Loucy (cell line): ENCODE measurements around the gene CMTR2.

Source experiments
- EZH2phosphoT487 ChIP-seq: fragments of 200-600 bp; IDR thresholded peaks from 2 replicates; pipeline ENCODE4 v1.6.1; 2018; ENCODE audit warnings: antibody characterized with exemption, mild to moderate bottlenecking, moderate library complexity, borderline replicate concordance
- TF ChIP-seq, protein P1 (sequence below): fragments of 200-600 bp; sonication (generic); conservative IDR thresholded peaks from 2 replicates; pipeline ENCODE4 v1.5.1; 2014; ENCODE audit warnings: mild to moderate bottlenecking, antibody characterized with exemption, low read length

DNA sequence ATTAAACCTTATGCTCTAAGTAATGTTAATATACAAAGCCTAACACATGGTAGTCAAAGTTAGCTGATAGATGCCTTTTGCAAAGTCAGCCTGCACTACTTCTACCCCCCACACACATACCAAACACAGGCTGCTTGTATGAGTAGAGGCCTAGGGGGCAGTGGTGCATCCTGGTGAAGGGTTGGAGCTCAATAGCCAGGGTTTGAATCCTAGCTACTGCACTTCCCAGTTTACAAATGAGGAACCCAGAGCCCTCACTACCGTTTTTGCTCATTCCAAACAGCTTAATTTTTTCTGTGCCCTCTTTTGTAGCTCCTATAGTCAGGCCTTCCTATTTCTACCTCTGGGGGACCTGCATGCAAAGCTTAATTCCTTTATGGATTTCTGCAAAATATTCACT lies 39.8 kb downstream of the CMTR2 start:
- TF ChIP-seq, protein P1, sequence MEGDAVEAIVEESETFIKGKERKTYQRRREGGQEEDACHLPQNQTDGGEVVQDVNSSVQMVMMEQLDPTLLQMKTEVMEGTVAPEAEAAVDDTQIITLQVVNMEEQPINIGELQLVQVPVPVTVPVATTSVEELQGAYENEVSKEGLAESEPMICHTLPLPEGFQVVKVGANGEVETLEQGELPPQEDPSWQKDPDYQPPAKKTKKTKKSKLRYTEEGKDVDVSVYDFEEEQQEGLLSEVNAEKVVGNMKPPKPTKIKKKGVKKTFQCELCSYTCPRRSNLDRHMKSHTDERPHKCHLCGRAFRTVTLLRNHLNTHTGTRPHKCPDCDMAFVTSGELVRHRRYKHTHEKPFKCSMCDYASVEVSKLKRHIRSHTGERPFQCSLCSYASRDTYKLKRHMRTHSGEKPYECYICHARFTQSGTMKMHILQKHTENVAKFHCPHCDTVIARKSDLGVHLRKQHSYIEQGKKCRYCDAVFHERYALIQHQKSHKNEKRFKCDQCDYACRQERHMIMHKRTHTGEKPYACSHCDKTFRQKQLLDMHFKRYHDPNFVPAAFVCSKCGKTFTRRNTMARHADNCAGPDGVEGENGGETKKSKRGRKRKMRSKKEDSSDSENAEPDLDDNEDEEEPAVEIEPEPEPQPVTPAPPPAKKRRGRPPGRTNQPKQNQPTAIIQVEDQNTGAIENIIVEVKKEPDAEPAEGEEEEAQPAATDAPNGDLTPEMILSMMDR, result no peak
- no peak for TF ChIP-seq EZH2phosphoT487
